Astrocyte of the spinal cord (primary cell): ENCODE measurements around the gene DUSP8.

ENCODE experiments used
- DNase-seq: peaks from one replicate; pipeline ENCODE4 v3.0.0; 2011; ENCODE audit warnings: low read depth, low spot score
- H3K4me3 ChIP-seq: 2 replicates; pipeline ENCODE4 v1.5.1; 2011; ENCODE audit warnings: low read depth, mild to moderate bottlenecking, low read length, moderate library complexity
- CTCF ChIP-seq: IDR thresholded peaks from 2 replicates; pipeline ENCODE4 v1.5.1; 2012; ENCODE audit warnings: low read depth, mild to moderate bottlenecking, low read length, inconsistent platforms
- in situ Hi-C: cut with HindIII; loops from 2 replicates; pipeline ENCODE4 v1.10.0; 2017; ENCODE audit warnings: low sequenced_read_pairs

Gene DUSP8

GRCh38 chr11:1548221-1549070 lies 23.6 kb downstream of the DUSP8 start:
- in situ Hi-C loops: no loop called here
- no peak for TF ChIP-seq CTCF
- no peak overlapping the region for H3K4me3 ChIP-seq
- no peak for DNase-seq

DNA sequence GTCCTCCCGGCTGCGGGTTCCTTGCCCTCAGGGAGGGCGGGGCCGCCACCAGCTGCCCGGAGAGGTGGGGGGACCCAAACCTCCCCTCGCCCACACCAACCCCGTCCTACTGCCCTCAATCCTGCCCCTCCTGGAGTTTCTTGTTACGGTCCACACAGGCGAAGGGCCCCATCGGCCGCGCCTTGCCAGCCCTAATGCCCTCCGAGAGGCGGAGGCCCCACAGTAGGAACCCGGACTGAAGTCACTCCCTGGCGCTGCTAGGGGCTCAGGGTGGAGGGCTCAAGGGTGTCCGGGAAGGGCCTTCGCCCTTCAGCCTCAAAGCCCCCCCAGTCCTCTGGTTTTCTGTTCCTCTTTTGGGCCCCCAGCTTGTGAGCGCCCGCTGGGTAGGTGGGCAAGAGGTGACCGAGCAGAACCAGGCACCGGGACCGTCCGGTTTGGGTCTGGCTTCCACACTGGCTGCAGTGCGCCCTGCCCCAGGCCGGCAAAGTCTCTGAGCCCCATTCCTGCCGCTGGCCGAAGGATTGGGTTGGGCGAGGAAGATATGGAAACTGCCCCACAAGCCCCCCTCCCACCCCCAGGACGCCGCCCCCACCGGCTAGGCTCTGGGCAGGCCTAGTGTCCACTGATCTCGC lies 24.5 kb downstream of the DUSP8 start:
- in situ Hi-C loops: no loop called here
- no peak for TF ChIP-seq CTCF

GRCh38 chr11:1546536-1547466 lies 25.3 kb downstream of the DUSP8 start:
- H3K4me3 ChIP-seq: no peak overlapping the region
- peak; percentile 61 for TF ChIP-seq CTCF
- no peak for DNase-seq
- in situ Hi-C loops: no loop called here

More for the DNA sequence above, 24.5 kb downstream of the DUSP8 start:
- DNase-seq: no peak
- no peak overlapping the region for H3K4me3 ChIP-seq

DNA sequence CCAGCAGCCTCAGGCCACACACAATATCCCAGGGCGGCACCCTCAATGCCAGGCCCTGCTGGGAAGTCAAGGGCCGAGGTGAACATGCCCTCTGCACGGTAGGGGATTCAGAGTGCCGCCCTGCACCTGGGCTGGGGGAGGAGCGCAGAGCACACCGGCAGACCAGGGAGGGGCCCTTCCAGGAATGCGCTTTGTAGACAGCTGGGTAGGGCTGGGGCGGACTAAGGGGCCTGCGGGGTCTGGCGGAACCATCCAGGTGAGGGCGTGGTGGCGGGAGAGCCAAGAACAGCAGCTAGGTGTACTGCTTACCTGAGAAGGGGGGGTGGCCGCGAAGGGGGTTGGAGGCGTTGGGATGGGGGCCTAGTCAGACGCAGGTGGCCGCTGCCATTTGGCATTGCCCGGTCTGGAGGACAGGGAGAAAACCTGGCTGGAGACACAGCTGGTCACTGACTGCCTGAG lies 26.0 kb downstream of the DUSP8 start:
- H3K4me3 ChIP-seq: no peak overlapping the region
- TF ChIP-seq CTCF: no peak
- DNase-seq: no peak
- in situ Hi-C loops: no loop called here

DNA sequence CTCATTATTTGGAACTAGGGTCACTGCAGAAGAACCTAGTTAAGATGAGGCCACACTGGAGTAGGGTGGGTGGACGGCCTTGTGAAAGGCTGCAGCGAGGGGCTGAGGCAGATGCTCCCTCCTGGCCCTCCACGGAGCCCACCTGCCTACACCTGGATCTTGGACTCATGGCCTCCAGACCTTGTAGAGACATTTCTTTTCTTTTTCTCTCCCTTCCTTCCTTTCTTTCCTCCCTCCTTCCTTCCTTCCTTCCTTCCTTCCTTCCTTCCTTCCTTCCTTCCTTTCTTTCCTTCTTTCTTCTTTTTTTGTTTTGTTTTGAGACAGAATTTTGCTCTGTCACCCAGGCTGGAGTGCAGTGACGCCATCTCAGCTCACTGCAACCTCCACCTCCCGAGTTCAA lies 26.6 kb downstream of the DUSP8 start:
- no peak for TF ChIP-seq CTCF
- no peak for DNase-seq
- in situ Hi-C loops: no loop called here
- no peak overlapping the region for H3K4me3 ChIP-seq

GRCh38 chr11:1544536-1544935 lies 27.5 kb downstream of the DUSP8 start:
- TF ChIP-seq CTCF: no peak
- in situ Hi-C loops: no loop called here
- H3K4me3 ChIP-seq: no peak overlapping the region
- DNase-seq: no peak
